ENCODE results near the gene SRGAP3.

Gene SRGAP3

GRCh38 chr3:9203317-9203716, 46.1 kb downstream of the SRGAP3 start:
- Histone ChIP-seq H3K4me3 (ENCODE audit: low read length, poor library complexity, severe bottlenecking) (no peak overlapping the region), H3K9me2 (replicated peaks; ENCODE audit: low read depth, low read length) (no peaks in the 10 kb centered on the region), H2AFZ (ENCODE audit: low read length) (no peak overlapping the region), H3F3A (ENCODE audit: low read depth) (no peaks in the 10 kb centered on the region), H3K4me2 (ENCODE audit: low read depth, low read length, poor library complexity, severe bottlenecking) (no peak overlapping the region), H3K36me3 (ENCODE audit: insufficient read depth, low read length) (no peaks in the 10 kb centered on the region), H3K9ac (ENCODE audit: low read depth, low read length, poor library complexity, severe bottlenecking) (no peak overlapping the region), H4K20me1 (ENCODE audit: insufficient read depth, low read length, poor library complexity, severe bottlenecking) (no peaks in the 10 kb centered on the region), H3K79me2 (ENCODE audit: insufficient read depth, low read length) (peaks cover 67% of the 10 kb centered on the region), H3K9me3 (ENCODE audit: insufficient read depth, low read depth, low read length) (no peaks in the 10 kb centered on the region), H3K27me3 (ENCODE audit: insufficient read depth, low read length, poor library complexity, severe bottlenecking) (no peaks in the 10 kb centered on the region), H3K4me1 (ENCODE audit: insufficient read depth, low read length, poor library complexity, severe bottlenecking) (peaks cover 9% of the 10 kb centered on the region)
- TF ChIP-seq EZH2phosphoT487 (IDR thresholded peaks at IDR 0.05; ENCODE audit: borderline replicate concordance), result no peak
- TF ChIP-seq CTCF (conservative IDR thresholded peaks at IDR 0.05; ENCODE audit: low read length), result no peak

GRCh38 chr3:9202546-9202945, 46.9 kb downstream of the SRGAP3 start:
- H3K4me1 ChIP-seq (ENCODE audit: insufficient read depth, low read length, poor library complexity, severe bottlenecking), result peaks cover 9% of the 10 kb centered on the region
- H3K4me3 ChIP-seq (ENCODE audit: low read length, poor library complexity, severe bottlenecking), result no peak overlapping the region
- H3K9ac ChIP-seq (ENCODE audit: low read depth, low read length, poor library complexity, severe bottlenecking), result no peak overlapping the region
- peaks cover 63% of the 10 kb centered on the region for H3K79me2 ChIP-seq (ENCODE audit: insufficient read depth, low read length)
- no peak overlapping the region for H2AFZ ChIP-seq (ENCODE audit: low read length)
- H3K36me3 ChIP-seq (ENCODE audit: insufficient read depth, low read length), result no peaks in the 10 kb centered on the region
- no peaks in the 10 kb centered on the region for H3K27me3 ChIP-seq (ENCODE audit: insufficient read depth, low read length, poor library complexity, severe bottlenecking)
- H3K4me2 ChIP-seq (ENCODE audit: low read depth, low read length, poor library complexity, severe bottlenecking), result no peak overlapping the region
- H3K9me2 ChIP-seq (replicated peaks; ENCODE audit: low read depth, low read length), result no peaks in the 10 kb centered on the region
- TF ChIP-seq CTCF (conservative IDR thresholded peaks at IDR 0.05; ENCODE audit: low read length) (no peak), EZH2phosphoT487 (IDR thresholded peaks at IDR 0.05; ENCODE audit: borderline replicate concordance) (no peak)
- no peaks in the 10 kb centered on the region for H4K20me1 ChIP-seq (ENCODE audit: insufficient read depth, low read length, poor library complexity, severe bottlenecking)
- no peaks in the 10 kb centered on the region for H3F3A ChIP-seq (ENCODE audit: low read depth)
- no peaks in the 10 kb centered on the region for H3K9me3 ChIP-seq (ENCODE audit: insufficient read depth, low read depth, low read length)

- H3K36me3 ChIP-seq (ENCODE audit: insufficient read depth, low read length), result no peaks in the 10 kb centered on the region
- H3K27me3 ChIP-seq (ENCODE audit: insufficient read depth, low read length, poor library complexity, severe bottlenecking), result no peaks in the 10 kb centered on the region
- peaks cover 63% of the 10 kb centered on the region for H3K79me2 ChIP-seq (ENCODE audit: insufficient read depth, low read length)
- no peak overlapping the region for H3K4me3 ChIP-seq (ENCODE audit: low read length, poor library complexity, severe bottlenecking)
- no peaks in the 10 kb centered on the region for H3K9me2 ChIP-seq (replicated peaks; ENCODE audit: low read depth, low read length)
- H3K9me3 ChIP-seq (ENCODE audit: insufficient read depth, low read depth, low read length), result no peaks in the 10 kb centered on the region
- no peak overlapping the region for H2AFZ ChIP-seq (ENCODE audit: low read length)
- no peaks in the 10 kb centered on the region for H3F3A ChIP-seq (ENCODE audit: low read depth)
- TF ChIP-seq CTCF (conservative IDR thresholded peaks at IDR 0.05; ENCODE audit: low read length) (no peak), EZH2phosphoT487 (IDR thresholded peaks at IDR 0.05; ENCODE audit: borderline replicate concordance) (no peak)
- H4K20me1 ChIP-seq (ENCODE audit: insufficient read depth, low read length, poor library complexity, severe bottlenecking), result no peaks in the 10 kb centered on the region
- no peak overlapping the region for H3K9ac ChIP-seq (ENCODE audit: low read depth, low read length, poor library complexity, severe bottlenecking)
- peaks cover 9% of the 10 kb centered on the region for H3K4me1 ChIP-seq (ENCODE audit: insufficient read depth, low read length, poor library complexity, severe bottlenecking)
- H3K4me2 ChIP-seq (ENCODE audit: low read depth, low read length, poor library complexity, severe bottlenecking), result no peak overlapping the region
Observed at GRCh38 chr3:9201955-9202354, 47.5 kb downstream of the SRGAP3 start.

Measured in Loucy (cell line).